ENCODE data around the gene PAPLN.

The PAPLN gene

GRCh38 chr14:73293782-73294781 lies 56.8 kb downstream of the PAPLN start:
- Histone ChIP-seq H4K20me1 (ENCODE audit: low read depth, low read length) (no peaks in the 10 kb centered on the region), H3F3A (ENCODE audit: insufficient read depth) (no peaks in the 10 kb centered on the region), H2AFZ (ENCODE audit: low read depth, low read length, severe bottlenecking) (no peak overlapping the region), H3K9me3 (ENCODE audit: insufficient read depth, low read length) (no peaks in the 10 kb centered on the region), H3K4me2 (ENCODE audit: low read depth, low read length, poor library complexity, severe bottlenecking) (no peak overlapping the region), H3K4me3 (ENCODE audit: insufficient read depth, low read length, poor library complexity, severe bottlenecking) (no peak overlapping the region), H3K9me2 (replicated peaks; ENCODE audit: insufficient read depth, low read length) (no peaks in the 10 kb centered on the region), H3K79me2 (ENCODE audit: insufficient read depth, low read length) (no peaks in the 10 kb centered on the region), H3K27ac (ENCODE audit: low read depth, low read length) (no peak overlapping the region), H3K36me3 (ENCODE audit: low read length) (no peaks in the 10 kb centered on the region; the same call in 1 of the 2 replicates), H3K9ac (ENCODE audit: low read length) (no peak overlapping the region), H3K27me3 (ENCODE audit: low read length) (no peaks in the 10 kb centered on the region)
- TF ChIP-seq CTCF (IDR thresholded peaks at IDR 0.05; ENCODE audit: insufficient read depth, low read length, poor library complexity, severe bottlenecking) = no peak
- TF ChIP-seq EZH2phosphoT487 (conservative IDR thresholded peaks at IDR 0.05; ENCODE audit: low read length) = no peak

- H3K9me2 ChIP-seq (replicated peaks; ENCODE audit: insufficient read depth, low read length) = no peaks in the 10 kb centered on the region
- no peak overlapping the region for H3K27ac ChIP-seq (ENCODE audit: low read depth, low read length)
- TF ChIP-seq EZH2phosphoT487 (conservative IDR thresholded peaks at IDR 0.05; ENCODE audit: low read length) (no peak), CTCF (IDR thresholded peaks at IDR 0.05; ENCODE audit: insufficient read depth, low read length, poor library complexity, severe bottlenecking) (peak; percentile 71)
- no peaks in the 10 kb centered on the region for H4K20me1 ChIP-seq (ENCODE audit: low read depth, low read length)
- H3K4me3 ChIP-seq (ENCODE audit: insufficient read depth, low read length, poor library complexity, severe bottlenecking) = no peak overlapping the region
- no peak overlapping the region for H3K4me2 ChIP-seq (ENCODE audit: low read depth, low read length, poor library complexity, severe bottlenecking)
- H3K27me3 ChIP-seq (ENCODE audit: low read length) = no peaks in the 10 kb centered on the region
- no peaks in the 10 kb centered on the region for H3F3A ChIP-seq (ENCODE audit: insufficient read depth)
- no peaks in the 10 kb centered on the region for H3K9me3 ChIP-seq (ENCODE audit: insufficient read depth, low read length)
- H2AFZ ChIP-seq (ENCODE audit: low read depth, low read length, severe bottlenecking) = no peak overlapping the region
- H3K9ac ChIP-seq (ENCODE audit: low read length) = no peak overlapping the region
- no peaks in the 10 kb centered on the region; the same call in 1 of the 2 replicates for H3K36me3 ChIP-seq (ENCODE audit: low read length)
- no peaks in the 10 kb centered on the region for H3K79me2 ChIP-seq (ENCODE audit: insufficient read depth, low read length)
These were observed 58.0 kb downstream of the PAPLN start for GRCh38 chr14:73295198-73295796.

GRCh38 chr14:73305499-73305898 lies 68.2 kb downstream of the PAPLN start:
- no peaks in the 10 kb centered on the region for H3K9me3 ChIP-seq (ENCODE audit: insufficient read depth, low read length)
- no peaks in the 10 kb centered on the region for H3F3A ChIP-seq (ENCODE audit: insufficient read depth)
- H3K9ac ChIP-seq (ENCODE audit: low read length) = no peak overlapping the region
- TF ChIP-seq CTCF (IDR thresholded peaks at IDR 0.05; ENCODE audit: insufficient read depth, low read length, poor library complexity, severe bottlenecking) = no peak
- TF ChIP-seq EZH2phosphoT487 (conservative IDR thresholded peaks at IDR 0.05; ENCODE audit: low read length) = no peak
- no peaks in the 10 kb centered on the region for H3K36me3 ChIP-seq (ENCODE audit: low read length)
- H3K4me3 ChIP-seq (ENCODE audit: insufficient read depth, low read length, poor library complexity, severe bottlenecking) = no peak overlapping the region
- H4K20me1 ChIP-seq (ENCODE audit: low read depth, low read length) = no peaks in the 10 kb centered on the region
- H3K4me2 ChIP-seq (ENCODE audit: low read depth, low read length, poor library complexity, severe bottlenecking) = no peak overlapping the region
- no peaks in the 10 kb centered on the region for H3K9me2 ChIP-seq (replicated peaks; ENCODE audit: insufficient read depth, low read length)
- H3K27ac ChIP-seq (ENCODE audit: low read depth, low read length) = no peak overlapping the region
- no peak overlapping the region for H2AFZ ChIP-seq (ENCODE audit: low read depth, low read length, severe bottlenecking)
- H3K79me2 ChIP-seq (ENCODE audit: insufficient read depth, low read length) = no peaks in the 10 kb centered on the region
- no peaks in the 10 kb centered on the region for H3K27me3 ChIP-seq (ENCODE audit: low read length)

All from SU-DHL-6 (cell line).